Esophagus muscularis mucosa (tissue), 4 donors: ENCODE measurements around the gene SREBF1.

Experiments used
- CTCF ChIP-seq, 3 experiments: fragments of 200-600 bp in 2 of 3; fragments of 450-650 bp in 1 of 3; sonication (generic) in 2 of 3; IDR thresholded peaks; one replicate each; pipeline ENCODE4 v1.5.1; 2017 to 2019; ENCODE audit warnings: antibody characterized with exemption in 3 of 3, mild to moderate bottlenecking in 2 of 3, moderate library complexity in 1 of 3
- EP300 ChIP-seq: sonication (generic); formaldehyde crosslinking; IDR thresholded peaks from one replicate; pipeline ENCODE4 v1.6.1; 2017; ENCODE audit warnings: antibody characterized with exemption
- POLR2A ChIP-seq: fragments of 450-650 bp; IDR thresholded peaks from one replicate; pipeline ENCODE4 v1.6.1; 2017; ENCODE audit warnings: antibody characterized with exemption, moderate library complexity, mild to moderate bottlenecking, low read depth

- TF ChIP-seq CTCF (IDR thresholded peaks at IDR 0.05): no peak
- TF ChIP-seq POLR2A: no peak
- TF ChIP-seq EP300: no peak
Measured at GRCh38 chr17:17767154-17767869, 69.5 kb downstream of the SREBF1 start.
